Esophagus squamous epithelium (tissue), 5 donors: ENCODE measurements around the gene PRDM10. TPM values are rescaled to one million over a fixed set of nuclear protein-coding genes. Genes with fewer than 3 reads are reported as not detected.
"Not testable (repeated sequence)": the region's sequence is repeated elsewhere in the genome, so short reads cannot be mapped to it uniquely, and the experiment has no call there.

Experiments used
- DNase-seq: peaks from one replicate; lab custom pipeline; 2025; lab: John Stamatoyannopoulos, UW
- H3K27ac ChIP-seq, 4 donors: fragments of 200-600 bp; sonication (generic); one replicate each; pipeline ENCODE4 v1.5.1; 2016 to 2019; ENCODE audit warnings: mild to moderate bottlenecking in 1 of 4
- H3K27me3 ChIP-seq, 4 donors: fragments of 200-600 bp; sonication (generic); 1 replicate in 3 of 4; 2 replicates in 1 of 4; pipeline versions ENCODE4 v1.5.1 to v1.6.0; 2017 to 2021; ENCODE audit warnings: antibody characterized with exemption in 1 of 4
- H3K36me3 ChIP-seq, 3 donors: fragments of 200-600 bp; sonication (generic); one replicate each; pipeline ENCODE4 v1.5.1; 2016 to 2019
- H3K4me1 ChIP-seq, 3 donors: fragments of 200-600 bp; sonication (generic); one replicate each; pipeline ENCODE4 v1.5.1; 2017 to 2019
- H3K4me3 ChIP-seq, 4 donors: fragments of 200-600 bp; sonication (generic); 1 replicate in 3 of 4; 2 replicates in 1 of 4; pipeline ENCODE4 v1.5.1; 2016 to 2019; ENCODE audit warnings: mild to moderate bottlenecking in 2 of 4, moderate library complexity in 1 of 4
- H3K9me3 ChIP-seq, 3 donors: fragments of 200-600 bp; sonication (generic); one replicate each; pipeline ENCODE4 v1.5.1; 2016 to 2019
- POLR2A ChIP-seq, 4 donors: fragments of 450-650 bp; IDR thresholded peaks; one replicate each; pipeline ENCODE4 v1.6.1; 2017; ENCODE audit warnings: antibody characterized with exemption in 4 of 4, mild to moderate bottlenecking in 4 of 4, moderate library complexity in 3 of 4
- WGBS, 2 donors: methylation state at CpG; one replicate each; pipeline ENCODE4 v1.1.5; 2018; 5-methylcytosine and 5-hydroxymethylcytosine counted together
- intact Hi-C: fragments of 100-400 bp; cut with DNase I; formaldehyde crosslinking; loops from one replicate; pipeline ENCODE4 v1.15.0; 2022
- total RNA-seq, 4 donors: library from RNA; depleted of rRNA; stranded (reverse); fragments of >200 nt; gene quantifications; one replicate each; pipeline ENCODE4 v1.1.0, GENCODE V29; 2016
- TF ChIP-seq, protein P1 (sequence below), 6 experiments: fragments of 450-650 bp in 4 of 6; fragments of 200-600 bp in 2 of 6; sonication (generic) in 2 of 6; IDR thresholded peaks; one replicate each; pipeline ENCODE4 v1.5.1; 2016 to 2019; ENCODE audit warnings: antibody characterized with exemption in 6 of 6, mild to moderate bottlenecking in 4 of 6, moderate library complexity in 4 of 6
- donor health status: DM: yes; HTN: yes; CAD: no.

PRDM10 gene
- total RNA-seq, 4 donors from 2014 or later = 7.3 to 11.2 (median 7.7) TPM

DNA sequence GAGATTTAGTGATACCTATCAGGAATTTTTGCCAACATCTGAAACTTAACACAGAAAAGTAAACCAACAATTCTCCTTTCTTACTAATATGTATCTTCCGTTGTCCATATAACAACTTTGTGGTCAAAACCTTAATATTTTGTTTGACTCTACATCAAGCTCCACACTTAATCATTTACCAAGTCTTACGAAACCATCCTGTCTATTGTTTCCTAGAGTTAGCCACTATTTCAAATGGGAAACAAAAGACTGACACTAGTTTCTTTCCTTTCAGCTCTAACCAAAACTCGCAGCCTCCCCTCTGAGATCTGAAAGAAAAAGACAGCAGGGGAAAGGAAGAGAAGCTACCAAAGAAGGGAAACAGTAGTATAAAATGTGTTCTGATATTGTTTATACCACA lies 26.5 kb upstream of the PRDM10 start:
- Histone ChIP-seq H3K4me3 (no peak overlapping the region), H3K27me3 (no peaks in the 10 kb centered on the region), H3K27ac (no peak overlapping the region), H3K9me3 (no peaks in the 10 kb centered on the region), H3K36me3 (no peaks in the 10 kb centered on the region), H3K4me1 (peaks cover 0 to 4% (median 0%) of the 10 kb centered on the region in 3 donors)
- intact Hi-C loops = no loop called here
- TF ChIP-seq, protein P1, sequence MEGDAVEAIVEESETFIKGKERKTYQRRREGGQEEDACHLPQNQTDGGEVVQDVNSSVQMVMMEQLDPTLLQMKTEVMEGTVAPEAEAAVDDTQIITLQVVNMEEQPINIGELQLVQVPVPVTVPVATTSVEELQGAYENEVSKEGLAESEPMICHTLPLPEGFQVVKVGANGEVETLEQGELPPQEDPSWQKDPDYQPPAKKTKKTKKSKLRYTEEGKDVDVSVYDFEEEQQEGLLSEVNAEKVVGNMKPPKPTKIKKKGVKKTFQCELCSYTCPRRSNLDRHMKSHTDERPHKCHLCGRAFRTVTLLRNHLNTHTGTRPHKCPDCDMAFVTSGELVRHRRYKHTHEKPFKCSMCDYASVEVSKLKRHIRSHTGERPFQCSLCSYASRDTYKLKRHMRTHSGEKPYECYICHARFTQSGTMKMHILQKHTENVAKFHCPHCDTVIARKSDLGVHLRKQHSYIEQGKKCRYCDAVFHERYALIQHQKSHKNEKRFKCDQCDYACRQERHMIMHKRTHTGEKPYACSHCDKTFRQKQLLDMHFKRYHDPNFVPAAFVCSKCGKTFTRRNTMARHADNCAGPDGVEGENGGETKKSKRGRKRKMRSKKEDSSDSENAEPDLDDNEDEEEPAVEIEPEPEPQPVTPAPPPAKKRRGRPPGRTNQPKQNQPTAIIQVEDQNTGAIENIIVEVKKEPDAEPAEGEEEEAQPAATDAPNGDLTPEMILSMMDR (IDR thresholded peaks at IDR 0.05) = no peak
- TF ChIP-seq POLR2A (IDR thresholded peaks at IDR 0.05) = no peak
- 75 to 76% methylated on average over 3 of the region's 3 CpGs for WGBS, 2 donors
- DNase-seq = no peak

DNA sequence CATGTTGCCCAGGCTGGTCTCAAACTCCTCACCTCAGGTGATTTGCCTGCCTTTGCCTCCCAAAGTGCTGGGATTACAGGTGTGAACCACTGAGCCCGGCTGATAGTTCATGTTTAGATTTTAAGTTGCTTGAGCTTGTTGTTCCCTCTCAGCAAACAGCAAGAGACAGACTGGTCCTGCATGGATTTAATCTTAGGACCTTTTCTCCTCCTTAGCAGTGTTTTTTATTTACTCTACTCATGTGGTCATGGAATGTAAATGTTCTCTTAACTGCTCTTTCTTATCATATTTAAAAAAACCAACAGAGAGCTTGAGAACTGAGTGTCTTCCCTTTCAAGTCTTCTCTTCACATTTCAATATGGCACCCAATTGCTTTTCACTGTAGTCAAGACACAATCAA lies 22.7 kb upstream of the PRDM10 start:
- no peak for DNase-seq
- no peak for TF ChIP-seq POLR2A (IDR thresholded peaks at IDR 0.05)
- TF ChIP-seq, protein P1 (IDR thresholded peaks at IDR 0.05) = no peak
- Histone ChIP-seq H3K27ac (no peak overlapping the region), H3K4me1 (peaks cover 0 to 11% (median 4%) of the 10 kb centered on the region in 3 donors), H3K27me3 (no peaks in the 10 kb centered on the region), H3K9me3 (no peaks in the 10 kb centered on the region), H3K4me3 (no peak overlapping the region), H3K36me3 (no peaks in the 10 kb centered on the region)
- intact Hi-C loops = no loop called here
- WGBS, 2 donors = 75 to 90% methylated on average over 1 of the region's 1 CpG

DNA sequence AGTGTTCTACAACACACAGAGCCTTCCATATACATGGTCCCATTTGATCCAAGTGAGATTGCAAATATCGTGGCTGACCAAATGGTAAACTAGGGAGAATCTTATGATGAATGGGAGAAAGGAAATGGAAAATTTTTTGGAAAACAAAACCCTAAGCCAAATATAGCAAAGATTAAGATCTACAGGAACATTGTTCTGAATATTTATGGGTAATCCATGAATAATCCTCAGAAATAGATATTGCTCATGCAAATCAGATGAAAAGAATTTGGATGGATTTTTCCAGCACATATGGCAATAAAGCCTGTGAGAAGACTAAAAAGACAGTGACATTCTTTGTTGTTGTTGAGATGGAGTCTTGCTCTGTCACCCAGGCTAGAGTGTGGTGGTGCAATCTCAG lies 21.7 kb upstream of the PRDM10 start:
- DNase-seq = no peak
- Histone ChIP-seq H3K27me3 (no peaks in the 10 kb centered on the region), H3K9me3 (no peaks in the 10 kb centered on the region), H3K4me3 (no peak overlapping the region), H3K4me1 (peaks cover 0 to 11% (median 4%) of the 10 kb centered on the region in 3 donors), H3K27ac (no peak overlapping the region), H3K36me3 (no peaks in the 10 kb centered on the region)
- TF ChIP-seq, protein P1 (IDR thresholded peaks at IDR 0.05) = no peak
- TF ChIP-seq POLR2A (IDR thresholded peaks at IDR 0.05) = no peak
- intact Hi-C loops = no loop called here
- WGBS, 2 donors = 36 to 64% methylated on average over 1 of the region's 1 CpG

DNA sequence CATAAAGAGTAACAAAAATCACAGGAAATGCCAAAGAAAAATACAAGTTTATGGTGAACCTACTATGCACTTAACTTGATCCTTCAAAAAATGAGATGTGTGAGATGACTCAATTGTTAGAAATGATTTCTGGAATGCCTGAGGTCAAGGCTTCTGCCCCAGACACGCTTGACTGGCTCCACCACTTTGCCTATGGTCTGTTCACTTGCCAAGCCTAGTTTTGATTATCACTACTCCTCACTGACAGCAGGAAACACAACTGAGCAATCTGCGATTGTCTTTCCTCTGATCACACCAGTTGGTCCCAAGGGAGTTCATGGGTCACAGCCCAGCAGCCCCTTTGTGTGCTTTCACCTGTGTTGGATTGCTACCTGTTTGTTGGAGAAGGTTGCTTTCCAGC lies 20.6 kb upstream of the PRDM10 start:
- 18 to 40% methylated on average over 2 of the region's 2 CpGs for WGBS, 2 donors
- no peak for DNase-seq
- Histone ChIP-seq H3K9me3 (no peaks in the 10 kb centered on the region), H3K4me1 (peaks cover 0 to 11% (median 4%) of the 10 kb centered on the region in 3 donors), H3K36me3 (no peaks in the 10 kb centered on the region), H3K27me3 (no peaks in the 10 kb centered on the region), H3K27ac (no peak overlapping the region), H3K4me3 (no peak overlapping the region)
- TF ChIP-seq, protein P1 (IDR thresholded peaks at IDR 0.05) = no peak
- TF ChIP-seq POLR2A (IDR thresholded peaks at IDR 0.05) = no peak
- intact Hi-C loops = no loop called here

DNA sequence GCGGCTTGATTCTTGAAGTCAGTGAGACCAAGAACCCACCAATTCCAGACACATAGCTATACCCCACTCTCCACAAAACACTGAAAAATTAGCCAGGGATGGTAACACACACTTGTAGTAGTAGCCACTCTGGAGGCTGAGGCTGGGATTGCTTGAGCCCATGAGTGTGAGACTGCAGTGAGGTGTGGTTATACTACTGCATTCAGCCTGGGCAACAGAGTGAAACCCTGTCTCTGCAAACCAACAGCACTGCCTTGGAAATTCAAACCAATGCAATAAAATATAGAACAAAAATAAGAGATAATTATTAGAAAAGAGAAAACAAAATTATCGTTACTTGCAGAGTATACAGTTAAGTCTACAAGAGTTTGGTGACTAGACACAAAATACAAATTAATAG lies 20.2 kb upstream of the PRDM10 start:
- no peaks in the 10 kb centered on the region for H3K36me3 ChIP-seq
- TF ChIP-seq, protein P1 (IDR thresholded peaks at IDR 0.05) = no peak
- TF ChIP-seq POLR2A (IDR thresholded peaks at IDR 0.05) = no peak
- no peaks in the 10 kb centered on the region for H3K9me3 ChIP-seq
- no peaks in the 10 kb centered on the region for H3K27me3 ChIP-seq
- H3K27ac ChIP-seq = no peak overlapping the region
- H3K4me3 ChIP-seq = no peak overlapping the region
- no peak for DNase-seq
- 90 to 96% methylated on average over 2 of the region's 2 CpGs for WGBS, 2 donors
- peaks cover 0 to 11% (median 4%) of the 10 kb centered on the region in 3 donors for H3K4me1 ChIP-seq
- intact Hi-C loops = no loop called here

DNA sequence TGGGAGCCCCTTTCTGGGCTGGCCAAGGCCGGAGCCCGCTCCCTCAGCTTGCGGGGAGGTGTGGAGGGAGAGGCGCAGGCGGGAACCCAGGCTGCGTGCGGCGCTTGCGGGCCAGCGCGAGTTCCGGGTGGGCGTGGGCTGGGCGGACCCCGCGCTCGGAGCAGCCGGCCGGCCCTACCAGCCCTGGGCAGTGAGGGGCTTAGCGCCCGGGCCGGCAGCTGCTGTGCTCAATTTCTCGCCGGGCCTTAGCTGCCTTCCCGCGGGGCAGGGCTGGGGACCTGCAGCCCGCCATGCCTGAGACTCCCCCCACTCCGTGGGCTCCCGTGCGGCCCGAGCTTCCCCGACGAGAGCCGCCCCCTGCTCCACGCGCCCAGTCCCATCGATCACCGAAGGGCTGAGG lies 19.0 kb upstream of the PRDM10 start:
- DNase-seq, H3K27me3 ChIP-seq, intact Hi-C loops, H3K36me3 ChIP-seq, H3K9me3 ChIP-seq, H3K4me3 ChIP-seq, H3K27ac ChIP-seq: not testable (repeated sequence)
- H3K4me1 ChIP-seq = peaks cover 0 to 11% (median 4%) of the 10 kb centered on the region in 3 donors
- 100% methylated on average over 3 of the region's 38 CpGs; no CpG with 5 or more reads in 1 of the 2 donors for WGBS, 2 donors
